T-helper 17 cell (primary cell): ENCODE measurements around the gene SYNE1. TPM values are rescaled to one million over a fixed set of nuclear protein-coding genes. Genes with fewer than 3 reads are reported as not detected.
A peak's percentile ranks its signal among the peaks of the same experiment; 100 is the strongest.

Experiments used
- ATAC-seq: fragments of 150-1000 bp; cut with Tn5 transposase; 2 replicates; pipeline ENCODE4 v1.10.0; 2021; ENCODE audit warnings: mild to moderate bottlenecking, moderate library complexity
- DNase-seq, 3 donors: peaks; one replicate each; pipeline versions ENCODE4 v3.0.0 to v3.0.0-alpha.2; 2020 to 2021
- H3K9me3 ChIP-seq: one replicate; pipeline ENCODE4 v1.7.0; 2013; ENCODE audit warnings: low read length, mild to moderate bottlenecking; ENCODE audit not compliant: control insufficient read depth, poor library complexity, severe bottlenecking
- H3K27ac Mint-ChIP-seq: one replicate; pipeline ENCODE4 v1.8.0; 2022; ENCODE audit warnings: mild to moderate bottlenecking, moderate library complexity, mixed read lengths
- H3K27me3 Mint-ChIP-seq: one replicate; pipeline ENCODE4 v1.8.0; 2022; ENCODE audit warnings: mixed read lengths
- H3K36me3 Mint-ChIP-seq: one replicate; pipeline ENCODE4 v1.8.0; 2022; ENCODE audit warnings: low read depth, mixed read lengths
- H3K4me1 Mint-ChIP-seq: one replicate; pipeline ENCODE4 v1.8.0; 2022; ENCODE audit warnings: mild to moderate bottlenecking, mixed read lengths
- H3K4me3 Mint-ChIP-seq: one replicate; pipeline ENCODE4 v1.8.0; 2022; ENCODE audit warnings: mild to moderate bottlenecking, moderate library complexity, mixed read lengths
- total RNA-seq, 4 donors: library from RNA in 2 of 4; stranded (reverse) in 2 of 4; gene quantifications; one replicate each; pipeline ENCODE4 v1.2.3 and lab custom pipeline; 2022 to 2026

The SYNE1 gene
- total RNA-seq, 2 donors from 2014 or later = 131 to 165 TPM

DNA sequence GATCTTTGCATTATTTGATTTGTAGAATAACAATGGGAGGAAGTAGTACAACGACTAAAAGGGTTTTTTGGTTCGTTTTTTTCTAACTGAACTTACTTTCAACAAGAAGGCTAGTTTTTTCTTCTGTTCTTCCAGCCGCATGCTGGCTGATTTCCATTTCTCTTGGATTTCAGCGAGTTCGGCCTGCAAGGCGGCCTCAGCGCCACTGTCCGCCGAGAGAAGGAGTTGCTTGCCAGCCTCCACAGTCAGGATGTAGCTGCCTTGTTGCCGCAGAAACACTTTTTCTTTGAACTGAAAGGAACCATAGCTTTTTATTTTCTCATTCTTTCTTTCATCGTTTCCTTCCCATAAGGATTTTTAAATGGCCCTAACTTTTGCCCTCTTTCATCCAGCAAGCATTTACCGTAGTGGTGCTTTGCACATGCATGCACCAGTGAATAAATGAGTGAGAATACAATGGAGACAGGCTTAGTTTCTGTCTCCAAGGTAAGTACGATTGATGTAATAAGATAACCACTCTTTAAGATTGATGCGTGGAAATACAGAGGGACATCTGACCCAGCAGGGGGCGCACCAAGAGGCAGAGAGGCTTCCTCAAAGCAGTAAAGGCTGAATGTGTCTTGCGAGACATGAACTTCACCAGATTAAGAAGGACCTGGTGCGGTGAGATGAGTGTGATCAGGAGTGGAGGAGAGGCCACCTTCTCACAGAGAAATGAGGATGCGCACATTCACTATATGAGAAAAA is 430.9 kb downstream of the SYNE1 start:
- H3K4me3 Mint-ChIP-seq = no peak overlapping the region
- H3K4me1 Mint-ChIP-seq = peaks cover 8% of the 10 kb centered on the region
- DNase-seq (peak in 2 of 3 donors; percentile 13 to 19), ATAC-seq (peak; percentile 33)
- H3K27me3 Mint-ChIP-seq = no peaks in the 10 kb centered on the region
- peak overlapping the region; percentile 46 for H3K27ac Mint-ChIP-seq
- H3K36me3 Mint-ChIP-seq = peaks cover 23% of the 10 kb centered on the region
- H3K9me3 ChIP-seq = no peaks in the 10 kb centered on the region

DNA sequence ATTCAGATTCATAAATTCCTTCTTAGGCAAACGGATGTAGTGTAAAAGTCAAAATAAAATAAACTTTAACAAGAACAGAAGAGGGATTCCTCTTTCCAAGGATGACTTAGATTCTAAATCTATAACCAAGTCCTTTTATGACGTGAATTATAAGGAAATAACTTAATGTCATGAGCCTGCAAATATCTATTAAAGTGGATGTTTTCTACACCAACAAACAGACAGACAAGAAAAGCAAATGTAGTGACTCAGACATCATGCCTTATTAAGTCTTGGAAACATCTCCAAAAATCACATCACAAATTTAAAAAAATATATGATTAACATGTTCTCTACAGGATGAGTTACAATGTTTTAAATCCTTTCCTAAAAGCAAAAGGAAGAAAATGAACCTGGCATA is 432.6 kb downstream of the SYNE1 start:
- no peak overlapping the region for H3K27ac Mint-ChIP-seq
- H3K27me3 Mint-ChIP-seq = no peaks in the 10 kb centered on the region
- DNase-seq (no peak), ATAC-seq (no peak)
- H3K4me1 Mint-ChIP-seq = peaks cover 8% of the 10 kb centered on the region
- peaks cover 21% of the 10 kb centered on the region for H3K36me3 Mint-ChIP-seq
- H3K4me3 Mint-ChIP-seq = no peak overlapping the region
- H3K9me3 ChIP-seq = no peaks in the 10 kb centered on the region

DNA sequence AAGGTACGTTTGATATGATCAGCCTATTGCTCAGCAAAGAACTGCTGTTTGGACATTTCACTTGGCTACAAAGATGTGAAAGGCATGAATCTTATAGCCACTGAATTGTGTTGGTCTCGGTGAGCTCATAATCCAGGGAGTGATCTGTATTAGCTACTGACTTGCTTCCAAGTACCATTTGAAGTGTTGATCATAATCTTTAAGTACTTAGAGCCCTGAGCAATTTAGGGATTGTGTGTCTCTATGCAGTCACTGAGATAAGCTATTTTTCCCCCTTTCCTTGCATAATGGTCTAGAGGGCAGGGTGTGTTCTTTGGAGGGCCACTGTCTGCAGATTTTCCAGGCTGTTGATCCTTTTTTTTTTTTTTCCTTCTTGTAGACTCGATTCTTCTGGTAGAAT is 436.0 kb downstream of the SYNE1 start:
- Mint-ChIP-seq H3K4me1 (peaks cover 9% of the 10 kb centered on the region), H3K27me3 (no peaks in the 10 kb centered on the region), H3K4me3 (no peak overlapping the region), H3K36me3 (peaks cover 15% of the 10 kb centered on the region), H3K27ac (no peak overlapping the region)
- DNase-seq (no peak), ATAC-seq (no peak)
- H3K9me3 ChIP-seq = no peaks in the 10 kb centered on the region

DNA sequence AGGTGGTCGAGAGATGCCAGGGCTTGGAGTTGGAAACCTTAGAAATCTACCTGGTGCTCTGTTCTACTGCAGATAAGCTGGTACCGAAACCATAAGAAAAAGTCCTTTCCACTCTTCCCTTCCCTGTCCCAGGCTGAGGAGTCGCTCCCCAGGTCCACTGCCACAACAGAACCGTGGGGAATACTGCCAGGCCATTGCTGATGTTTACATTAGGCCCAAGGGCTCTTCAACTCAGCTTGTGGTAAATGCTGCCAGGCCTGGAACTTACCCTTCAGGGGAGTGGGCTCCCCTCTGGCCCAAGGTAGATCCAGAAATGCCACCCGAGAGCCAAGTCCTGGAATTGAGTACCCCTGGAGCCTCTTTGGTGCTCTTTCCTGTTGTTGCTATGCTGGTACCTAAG is 441.3 kb downstream of the SYNE1 start:
- no peak for DNase-seq
- H3K4me1 Mint-ChIP-seq = peaks cover 7% of the 10 kb centered on the region
- no peaks in the 10 kb centered on the region for H3K27me3 Mint-ChIP-seq
- H3K9me3 ChIP-seq = no peaks in the 10 kb centered on the region
- ATAC-seq = no peak
- H3K27ac Mint-ChIP-seq = peak overlapping the region; percentile 30
- peaks cover 6% of the 10 kb centered on the region for H3K36me3 Mint-ChIP-seq
- no peak overlapping the region for H3K4me3 Mint-ChIP-seq

DNA sequence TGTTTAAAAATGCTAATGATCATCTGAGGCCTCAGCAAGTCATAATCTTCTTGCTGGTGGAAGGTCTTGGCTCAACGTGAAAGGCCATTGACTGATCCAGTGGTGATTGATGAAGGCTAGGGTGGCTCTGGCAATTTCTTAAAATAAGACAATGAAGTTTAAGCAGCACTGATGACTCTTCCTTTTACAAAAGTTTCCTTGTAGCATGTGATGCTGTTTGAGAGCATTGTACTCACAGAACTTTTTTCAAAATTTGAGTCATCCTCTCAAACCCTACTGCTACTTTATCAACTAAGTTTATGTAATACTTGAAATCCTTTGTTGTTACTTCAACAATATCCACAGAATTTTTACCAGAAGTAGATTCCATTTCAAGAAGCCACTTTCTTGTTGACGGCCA is 447.4 kb downstream of the SYNE1 start:
- ATAC-seq = no peak

DNA sequence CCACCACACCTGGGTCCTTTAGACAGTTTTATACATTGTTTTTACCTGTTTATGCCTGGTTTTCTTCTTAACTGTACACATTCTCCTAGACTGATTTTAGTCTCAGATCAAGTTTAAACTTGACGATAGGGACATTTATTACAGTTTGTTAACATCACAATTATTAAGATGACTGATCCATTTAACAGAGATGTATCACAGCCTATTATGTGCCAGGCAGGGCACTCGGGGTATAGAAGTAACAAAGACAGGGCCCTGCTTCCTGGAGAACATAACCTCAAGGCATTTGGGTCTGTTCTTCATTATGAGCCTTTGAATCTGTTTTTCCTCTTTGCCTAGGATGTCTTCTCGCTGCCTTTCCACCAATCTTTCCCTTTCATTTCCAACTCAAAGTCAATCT is 449.2 kb downstream of the SYNE1 start:
- H3K4me3 Mint-ChIP-seq = no peak overlapping the region
- peak overlapping the region; percentile 98 for H3K27ac Mint-ChIP-seq
- H3K27me3 Mint-ChIP-seq = no peaks in the 10 kb centered on the region
- DNase-seq (no peak), ATAC-seq (no peak)
- H3K36me3 Mint-ChIP-seq = no peaks in the 10 kb centered on the region
- H3K4me1 Mint-ChIP-seq = peaks cover 27% of the 10 kb centered on the region
- no peaks in the 10 kb centered on the region for H3K9me3 ChIP-seq

More for the DNA sequence above, 447.4 kb downstream of the SYNE1 start:
- Mint-ChIP-seq H3K4me3 (no peak overlapping the region), H3K27ac (peak overlapping the region; percentile 98), H3K27me3 (no peaks in the 10 kb centered on the region), H3K4me1 (peaks cover 24% of the 10 kb centered on the region), H3K36me3 (no peaks in the 10 kb centered on the region)
- no peak for DNase-seq
- no peaks in the 10 kb centered on the region for H3K9me3 ChIP-seq

DNA sequence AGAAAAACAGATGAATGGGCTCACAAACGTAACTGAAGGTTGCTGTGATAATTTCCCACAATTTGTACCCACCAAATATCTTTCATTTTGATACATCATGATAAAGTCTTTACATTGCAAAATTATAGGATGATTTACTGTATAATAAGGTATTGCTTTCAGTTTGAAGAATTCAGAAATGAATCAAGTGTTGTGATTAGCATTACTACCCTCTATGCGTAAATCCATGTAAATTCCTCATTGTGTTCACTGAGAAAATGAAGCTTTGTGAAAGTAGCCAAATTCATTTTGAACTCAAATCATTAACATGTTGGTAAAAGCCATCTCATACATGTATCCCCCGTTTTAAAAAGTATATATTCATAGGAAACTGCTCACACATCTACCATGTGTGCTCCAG is 450.3 kb downstream of the SYNE1 start:
- Mint-ChIP-seq H3K4me1 (peaks cover 34% of the 10 kb centered on the region), H3K27ac (peak overlapping the region; percentile 98), H3K4me3 (peak overlapping the region; percentile 96), H3K27me3 (no peaks in the 10 kb centered on the region), H3K36me3 (no peaks in the 10 kb centered on the region)
- no peak for DNase-seq
- no peaks in the 10 kb centered on the region for H3K9me3 ChIP-seq
- no peak for ATAC-seq

DNA sequence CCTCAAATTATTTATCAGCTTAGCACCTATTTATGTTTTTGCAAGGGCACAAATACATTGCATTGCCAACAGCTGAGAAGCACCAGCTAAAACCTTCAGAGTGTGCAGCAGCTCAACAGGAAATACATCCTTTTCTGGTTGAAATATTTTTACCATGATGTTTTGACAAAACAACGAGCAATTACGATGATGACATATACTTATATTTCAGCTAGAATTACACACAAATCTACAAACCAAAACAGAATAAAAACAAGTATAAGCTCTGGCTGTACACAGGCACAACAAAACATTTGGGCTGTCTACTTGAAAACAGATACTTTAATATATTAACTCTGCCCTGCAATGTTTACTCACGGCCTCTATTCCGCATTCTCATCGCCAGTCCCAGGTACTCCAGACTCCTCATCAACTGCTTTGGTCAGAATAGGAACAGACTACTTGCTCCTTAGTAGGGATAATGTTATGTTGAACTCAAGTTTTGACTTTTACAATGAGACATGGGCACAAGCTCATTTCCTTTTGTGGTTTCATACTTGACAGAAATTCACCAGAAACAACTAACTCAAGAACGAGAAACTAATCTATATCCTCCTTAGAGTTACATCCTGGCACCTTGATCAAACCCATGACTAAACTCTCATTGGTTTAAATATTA is 452.1 kb downstream of the SYNE1 start:
- peak overlapping the region; percentile 96 for H3K4me3 Mint-ChIP-seq
- DNase-seq (no peak), ATAC-seq (peak; percentile 73)
- H3K27me3 Mint-ChIP-seq = no peaks in the 10 kb centered on the region
- peak overlapping the region; percentile 98 for H3K27ac Mint-ChIP-seq
- H3K36me3 Mint-ChIP-seq = peaks cover 10% of the 10 kb centered on the region
- no peaks in the 10 kb centered on the region for H3K9me3 ChIP-seq
- peaks cover 47% of the 10 kb centered on the region for H3K4me1 Mint-ChIP-seq

DNA sequence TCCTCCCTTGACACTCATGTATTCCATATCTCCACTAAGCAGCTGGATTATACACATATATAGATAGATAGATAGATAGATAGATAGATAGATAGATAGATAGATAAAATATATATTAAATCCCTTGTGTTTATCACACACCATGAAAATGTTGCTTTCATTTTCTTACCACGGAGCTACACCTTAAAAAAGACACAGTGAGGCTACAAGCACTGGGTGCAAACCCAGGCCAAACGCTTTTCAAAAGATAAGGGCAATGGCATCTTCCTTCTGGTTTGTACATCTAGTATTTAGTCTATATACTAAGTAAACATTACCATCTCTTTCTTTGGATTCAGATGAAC is 452.6 kb downstream of the SYNE1 start:
- H3K9me3 ChIP-seq = no peaks in the 10 kb centered on the region
- ATAC-seq (peak; percentile 56), DNase-seq (no peak)
- H3K4me1 Mint-ChIP-seq = peaks cover 48% of the 10 kb centered on the region
- peak overlapping the region; percentile 98 for H3K27ac Mint-ChIP-seq
- H3K4me3 Mint-ChIP-seq = peak overlapping the region; percentile 96
- H3K27me3 Mint-ChIP-seq = no peaks in the 10 kb centered on the region
- H3K36me3 Mint-ChIP-seq = peaks cover 11% of the 10 kb centered on the region

DNA sequence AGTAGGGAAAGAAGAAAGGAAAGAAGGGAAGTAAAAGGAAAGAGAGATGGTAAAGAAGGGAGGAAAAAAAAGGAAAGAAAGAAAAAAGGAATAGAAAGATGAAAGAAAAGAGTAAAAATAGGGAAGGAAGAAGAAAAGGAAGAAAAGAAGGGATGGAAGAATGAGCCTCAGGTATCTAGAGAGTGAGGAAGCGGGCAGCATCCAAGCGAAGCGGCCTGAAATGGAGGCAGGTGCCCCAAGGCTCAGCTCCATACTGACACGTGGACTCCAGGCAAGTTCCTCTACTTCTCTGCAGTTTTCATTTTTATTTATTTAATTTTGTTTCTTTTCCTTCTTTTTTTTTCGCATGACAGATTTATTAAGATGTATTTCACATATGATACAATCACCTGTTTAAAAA is 456.6 kb downstream of the SYNE1 start:
- Mint-ChIP-seq H3K27me3 (no peaks in the 10 kb centered on the region), H3K4me3 (peak overlapping the region; percentile 63), H3K4me1 (peaks cover 34% of the 10 kb centered on the region), H3K36me3 (peaks cover 16% of the 10 kb centered on the region), H3K27ac (peak overlapping the region; percentile 98)
- DNase-seq (no peak), ATAC-seq (no peak)
- H3K9me3 ChIP-seq = no peaks in the 10 kb centered on the region

DNA sequence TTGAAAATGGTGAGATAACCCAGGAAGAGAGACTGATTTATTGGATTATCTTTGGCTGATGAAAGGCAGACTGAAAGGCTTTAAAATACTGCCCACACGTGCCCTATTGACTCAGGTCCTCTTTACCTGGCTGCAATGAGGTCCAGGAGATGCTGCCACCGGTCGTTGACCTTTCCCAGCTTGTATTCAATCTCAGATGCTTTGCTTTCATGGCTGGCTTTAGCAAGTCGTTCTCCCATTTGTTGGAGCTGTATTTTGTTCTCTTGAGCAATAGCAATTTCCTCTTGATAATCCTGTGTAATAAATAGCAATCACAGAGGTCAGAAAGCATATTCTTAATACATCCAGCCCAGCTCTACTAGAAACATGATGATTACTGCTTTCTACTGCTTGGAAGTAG is 460.9 kb downstream of the SYNE1 start:
- Mint-ChIP-seq H3K4me1 (peaks cover 36% of the 10 kb centered on the region), H3K4me3 (no peak overlapping the region), H3K27ac (peak overlapping the region; percentile 16), H3K27me3 (no peaks in the 10 kb centered on the region), H3K36me3 (peaks cover 15% of the 10 kb centered on the region)
- no peak for ATAC-seq
- H3K9me3 ChIP-seq = no peaks in the 10 kb centered on the region
- DNase-seq = no peak

DNA sequence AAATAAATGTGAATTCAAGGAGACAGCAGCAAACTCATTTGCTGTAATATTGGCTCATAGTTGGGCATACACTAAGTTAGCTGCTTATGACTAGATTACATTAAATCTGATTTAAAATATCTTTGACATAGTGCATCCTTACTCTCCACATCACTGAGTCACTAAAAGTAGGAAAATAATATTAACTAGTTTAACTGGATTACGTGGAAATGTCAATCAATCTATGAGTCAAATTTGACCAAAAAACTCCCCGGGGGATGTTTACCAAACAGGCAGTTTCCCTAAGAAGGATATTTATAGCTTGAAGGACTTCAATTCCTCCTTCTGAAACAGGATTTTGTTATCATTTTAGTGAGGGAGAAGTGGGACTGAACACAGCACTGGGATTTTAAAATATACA is 463.2 kb downstream of the SYNE1 start:
- Mint-ChIP-seq H3K4me3 (no peak overlapping the region), H3K36me3 (peaks cover 7% of the 10 kb centered on the region), H3K27ac (peak overlapping the region; percentile 83), H3K27me3 (no peaks in the 10 kb centered on the region), H3K4me1 (peaks cover 36% of the 10 kb centered on the region)
- no peak for DNase-seq
- H3K9me3 ChIP-seq = no peaks in the 10 kb centered on the region
- ATAC-seq = no peak

DNA sequence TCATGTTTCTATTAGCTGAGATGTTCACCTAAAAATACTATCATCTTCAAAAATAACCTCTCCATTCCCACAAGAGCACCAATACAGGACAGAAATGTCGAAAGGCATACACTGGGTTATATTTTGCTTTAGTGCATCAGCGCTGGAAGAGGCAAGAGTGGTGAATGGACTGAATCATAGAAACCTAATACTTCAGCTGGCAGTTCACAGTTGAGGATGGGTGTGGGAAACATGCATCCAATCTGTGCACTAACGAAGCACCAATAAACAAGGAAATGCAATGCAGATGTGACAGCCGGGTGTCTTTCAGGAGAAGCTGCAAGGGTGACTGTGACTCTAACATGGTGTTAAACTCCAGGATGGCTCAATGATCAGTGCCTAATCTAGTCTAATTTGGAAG is 463.8 kb downstream of the SYNE1 start:
- no peaks in the 10 kb centered on the region for H3K27me3 Mint-ChIP-seq
- peaks cover 7% of the 10 kb centered on the region for H3K36me3 Mint-ChIP-seq
- DNase-seq = no peak
- no peaks in the 10 kb centered on the region for H3K9me3 ChIP-seq
- H3K4me3 Mint-ChIP-seq = peak overlapping the region; percentile 52
- peak overlapping the region; percentile 83 for H3K27ac Mint-ChIP-seq
- H3K4me1 Mint-ChIP-seq = peaks cover 36% of the 10 kb centered on the region
- no peak for ATAC-seq
